H1 (cell line): ENCODE data around the gene SEZ6L. TPM values are rescaled to one million over a fixed set of nuclear protein-coding genes. Genes with fewer than 3 reads are reported as not detected.

Experiments
- CTCF ChIA-PET: fragments of 300-600 bp; sonication (Branson Sonifier 250); formaldehyde crosslinking; loops from one replicate; lab custom pipeline; 2021; ENCODE audit not compliant: partially characterized antibody; lab: Charles Lee
- POLR2A ChIA-PET: fragments of 300-600 bp; sonication (Branson Sonifier 250); formaldehyde crosslinking; loops from one replicate; lab custom pipeline; 2021; ENCODE audit warnings: inconsistent platforms; ENCODE audit not compliant: partially characterized antibody; lab: Charles Lee
- DNase-seq, 2 experiments: peaks; one replicate each; pipeline versions ENCODE4 v3.0.0 to v3.0.0-alpha.2; 2010 to 2022; ENCODE audit warnings: low spot score in 2 of 2, low read depth in 1 of 2, mixed read lengths in 1 of 2
- FAIRE-seq: peaks from 2 replicates; lab custom pipeline; 2011; peaks lifted over from hg19 to GRCh38; lab: Jason Lieb, UNC
- H2AFZ ChIP-seq: 2 replicates; pipeline ENCODE4 v1.8.1; 2012; ENCODE audit warnings: low read length, inconsistent platforms
- H2AK5ac ChIP-seq: 2 replicates; pipeline ENCODE4 v1.6.1; 2013; ENCODE audit warnings: low read depth, low read length
- H2BK120ac ChIP-seq: replicated peaks from 2 replicates; pipeline ENCODE3; 2013; ENCODE audit warnings: low read depth, low read length, inconsistent platforms
- H2BK12ac ChIP-seq: 2 replicates; pipeline ENCODE4 v1.6.1; 2013; ENCODE audit warnings: low read depth, low read length
- H2BK15ac ChIP-seq: 2 replicates; pipeline ENCODE4 v1.6.1; 2013; ENCODE audit warnings: low read length
- H2BK20ac ChIP-seq: 2 replicates; pipeline ENCODE4 v1.6.1; 2013; ENCODE audit warnings: low read length
- H2BK5ac ChIP-seq: 2 replicates; pipeline ENCODE4 v1.6.1; 2013; ENCODE audit warnings: low read depth, low read length
- H3K14ac ChIP-seq: 2 replicates; pipeline ENCODE4 v1.6.1; 2013; ENCODE audit warnings: inconsistent platforms; ENCODE audit not compliant: insufficient read length
- H3K18ac ChIP-seq: 2 replicates; pipeline ENCODE4 v1.6.1; 2013; ENCODE audit warnings: low read length; ENCODE audit errors: extremely low read depth
- H3K23ac ChIP-seq: 2 replicates; pipeline ENCODE4 v1.6.1; 2013; ENCODE audit warnings: inconsistent platforms; ENCODE audit not compliant: insufficient read length
- H3K23me2 ChIP-seq: 2 replicates; pipeline ENCODE4 v1.6.1; 2013; ENCODE audit warnings: low read depth, low read length
- H3K27ac ChIP-seq: 2 replicates; pipeline ENCODE4 v1.6.1; 2011; ENCODE audit warnings: low read depth, low read length, inconsistent platforms
- H3K27me3 ChIP-seq, 4 experiments: replicated peaks in 1 of 4; 1 replicate in 1 of 4; 2 replicates in 3 of 4; pipeline versions ENCODE4 v1.6.1 to v1.8.1; 2011 to 2013; ENCODE audit warnings: low read length in 3 of 4, mild to moderate bottlenecking in 3 of 4, inconsistent platforms in 2 of 4, mixed read lengths in 2 of 4, moderate library complexity in 1 of 4; ENCODE audit not compliant: control insufficient read depth in 3 of 4, insufficient read depth in 3 of 4; ENCODE audit errors: extremely low read depth in 1 of 4
- H3K36me3 ChIP-seq, 4 experiments: 2 replicates each; pipeline versions ENCODE4 v1.6.1 to v1.8.1; 2011 to 2013; ENCODE audit warnings: mild to moderate bottlenecking in 4 of 4, low read length in 3 of 4, moderate library complexity in 2 of 4, control low read depth in 1 of 4, inconsistent platforms in 1 of 4; ENCODE audit not compliant: insufficient read depth in 4 of 4, control insufficient read depth in 2 of 4
- H3K4ac ChIP-seq: replicated peaks from 2 replicates; pipeline ENCODE3; 2013; ENCODE audit warnings: low read length, low read depth, mixed read lengths, inconsistent platforms; ENCODE audit not compliant: insufficient read length
- H3K4me1 ChIP-seq, 4 experiments: replicated peaks in 1 of 4; 1 replicate in 1 of 4; 2 replicates in 3 of 4; pipeline versions ENCODE4 v1.6.1 to v1.8.1; 2011 to 2013; ENCODE audit warnings: low read length in 3 of 4, inconsistent platforms in 2 of 4, mixed read lengths in 1 of 4; ENCODE audit not compliant: insufficient read depth in 4 of 4, control insufficient read depth in 3 of 4
- H3K4me2 ChIP-seq, 2 experiments: 2 replicates each; pipeline versions ENCODE4 v1.6.1 to v1.8.1; 2011 to 2013; ENCODE audit warnings: low read depth in 2 of 2, low read length in 2 of 2, control low read depth in 1 of 2, inconsistent platforms in 1 of 2, mild to moderate bottlenecking in 1 of 2; ENCODE audit not compliant: insufficient read depth in 1 of 2
- H3K4me3 ChIP-seq, 4 experiments: fragments of 200-600, 300-600 bp in 1 of 4; sonication (generic), shearing (Covaris generic), sonication (Bioruptor Twin) in 1 of 4; 2 replicates each; pipeline versions ENCODE4 v1.5.1 to v1.8.1; 2011 to 2016; ENCODE audit warnings: low read length in 4 of 4, low read depth in 3 of 4, control low read depth in 2 of 4, inconsistent platforms in 2 of 4, mild to moderate bottlenecking in 2 of 4, mixed read lengths in 1 of 4, moderate library complexity in 1 of 4; ENCODE audit not compliant: insufficient read depth in 2 of 4; ENCODE audit errors: extremely low read depth in 1 of 4
- H3K56ac ChIP-seq: replicated peaks from 2 replicates; pipeline ENCODE3; 2013; ENCODE audit warnings: low read depth, mild to moderate bottlenecking, mixed read lengths, low read length, inconsistent platforms; ENCODE audit not compliant: insufficient read length
- H3K79me1 ChIP-seq: 2 replicates; pipeline ENCODE4 v1.6.1; 2013; ENCODE audit warnings: low read depth, low read length, control low read depth
- H3K79me2 ChIP-seq, 2 experiments: 2 replicates each; pipeline versions ENCODE4 v1.6.1 to v1.8.1; 2012 to 2013; ENCODE audit warnings: low read length in 2 of 2, mild to moderate bottlenecking in 2 of 2, inconsistent platforms in 1 of 2; ENCODE audit not compliant: insufficient read depth in 2 of 2, control insufficient read depth in 1 of 2
- H3K9ac ChIP-seq, 4 experiments: replicated peaks in 1 of 4; 1 replicate in 1 of 4; 2 replicates in 3 of 4; pipeline versions ENCODE4 v1.6.1 to v1.8.1; 2011 to 2013; ENCODE audit warnings: low read depth in 3 of 4, low read length in 3 of 4, control low read depth in 2 of 4, mild to moderate bottlenecking in 2 of 4, moderate library complexity in 2 of 4, inconsistent platforms in 1 of 4; ENCODE audit errors: extremely low read depth in 1 of 4
- H3K9me3 ChIP-seq, 2 experiments: 2 replicates each; pipeline versions ENCODE4 v1.6.1 to v1.8.1; 2012 to 2013; ENCODE audit warnings: mild to moderate bottlenecking in 2 of 2, moderate library complexity in 2 of 2, control low read depth in 1 of 2, inconsistent platforms in 1 of 2, low read depth in 1 of 2, low read length in 1 of 2, mixed read lengths in 1 of 2; ENCODE audit not compliant: insufficient read depth in 2 of 2
- H4K20me1 ChIP-seq, 2 experiments: replicated peaks in 1 of 2; 2 replicates each; pipeline versions ENCODE3 to v1.8.1; 2011 to 2013; ENCODE audit warnings: inconsistent platforms in 2 of 2, low read length in 2 of 2, mild to moderate bottlenecking in 1 of 2; ENCODE audit not compliant: insufficient read depth in 2 of 2, control insufficient read depth in 1 of 2
- H4K5ac ChIP-seq: 2 replicates; pipeline ENCODE4 v1.6.1; 2013; ENCODE audit warnings: low read length, low read depth, mixed read lengths, inconsistent platforms; ENCODE audit not compliant: insufficient read length
- H4K8ac ChIP-seq: 2 replicates; pipeline ENCODE4 v1.8.0; 2013; ENCODE audit warnings: mild to moderate bottlenecking, moderate library complexity, low read length, inconsistent platforms; ENCODE audit not compliant: insufficient read depth; ENCODE audit errors: extremely low read depth
- H4K91ac ChIP-seq: replicated peaks from 2 replicates; pipeline ENCODE3; 2013; ENCODE audit warnings: low read length, mixed read lengths, inconsistent platforms; ENCODE audit not compliant: insufficient read length
- ASH2L ChIP-seq: fragments of 200-600, 300-600 bp; sonication (generic); IDR thresholded peaks from one replicate; pipeline ENCODE4 v1.7.1; 2017; ENCODE audit warnings: low read length
- BCL11A ChIP-seq, 2 experiments: IDR thresholded peaks; one replicate each; pipeline ENCODE4 v1.6.1; 2011; ENCODE audit warnings: low read depth in 2 of 2, low read length in 2 of 2, mild to moderate bottlenecking in 2 of 2
- EZH2 ChIP-seq: fragments of 200-600 bp; sonication (generic); IDR thresholded peaks from 2 replicates; pipeline ENCODE4 v1.7.1; 2012; ENCODE audit warnings: low read depth, mild to moderate bottlenecking, moderate library complexity, low read length, inconsistent platforms; ENCODE audit not compliant: severe bottlenecking
- JUND ChIP-seq: IDR thresholded peaks from 2 replicates; pipeline ENCODE4 v1.6.1; 2011; ENCODE audit warnings: mild to moderate bottlenecking, improper control_type of control experiment, low read length
- RFX5 ChIP-seq: IDR thresholded peaks from 2 replicates; pipeline ENCODE4 v1.6.1; 2011; ENCODE audit warnings: low read depth, low read length, improper control_type of control experiment, borderline replicate concordance
- TBP ChIP-seq: IDR thresholded peaks from 2 replicates; pipeline ENCODE4 v1.6.1; 2011; ENCODE audit warnings: low read depth, low read length, improper control_type of control experiment
- WGBS, 2 experiments: shearing (Covaris generic) in 1 of 2; methylation state at CpG; one replicate each; pipeline versions ENCODE4 v1.1.6 to v1.1.7; 2013 to 2015; ENCODE audit warnings: low lambda C conversion rate in 2 of 2, mixed read lengths in 2 of 2, inconsistent platforms in 1 of 2, low coverage in 1 of 2, missing lambda C conversion rate in 1 of 2; ENCODE audit not compliant: insufficient replicate concordance in 2 of 2, insufficient coverage in 1 of 2, insufficient read length in 1 of 2; ENCODE audit errors: extremely low coverage in 1 of 2, missing lambda C conversion rate in 1 of 2; 5-methylcytosine and 5-hydroxymethylcytosine counted together
- polyA plus RNA-seq, 7 experiments: library from polyadenylated mRNA; depleted of rRNA in 3 of 7; stranded (reverse) in 5 of 7; unstranded in 2 of 7; fragments of >200 nt in 5 of 7; fragments of 200-250 nt in 2 of 7; gene quantifications; 1 replicate in 5 of 7; 2 replicates in 1 of 7; 4 replicates in 1 of 7; pipeline versions ENCODE4 v1.2.1 to v1.2.3, GENCODE V29; 2011 to 2013; ENCODE audit warnings: missing spikeins in 2 of 7, mixed read lengths in 2 of 7
- total RNA-seq: library from RNA; stranded (reverse); fragmentation: NEBNext Ultra II Directional; extraction: Animal tissue kit (Norgen Biotek cat#: 25700); gene quantifications from 2 replicates; pipeline ENCODE4 v1.2.1, GENCODE V29; 2021

The SEZ6L gene
- total and polyA plus RNA-seq, 2 of the 8 experiments (the other 6 are each of a cell fraction or from before 2014, with no cell fraction given): 0.06 to 0.33 TPM

DNA sequence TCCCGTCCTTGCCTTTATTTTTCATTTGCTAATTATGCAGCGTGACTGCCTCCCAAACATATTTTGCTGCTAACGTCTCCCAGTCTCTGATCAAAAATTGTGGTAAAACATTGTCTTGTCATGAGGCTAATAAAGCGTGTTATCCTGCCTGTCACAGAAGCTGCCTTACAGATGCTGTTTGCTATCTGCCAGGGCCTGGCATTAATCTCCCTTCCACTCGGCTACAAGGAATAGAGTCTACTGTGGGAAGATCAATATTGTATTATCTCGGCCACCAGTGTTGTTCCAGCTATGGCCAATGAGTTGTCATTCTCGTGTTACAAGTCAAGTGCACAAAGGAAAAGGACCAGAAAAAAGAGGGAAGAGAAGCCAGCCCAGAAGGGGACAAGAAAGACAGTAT lies 100.3 kb downstream of the SEZ6L start:
- no peak overlapping the region for H3K9ac ChIP-seq
- H3K27ac ChIP-seq: no peak overlapping the region

More for the DNA sequence above, 100.3 kb downstream of the SEZ6L start:
- no peak overlapping the region for H2AK5ac ChIP-seq
- H2BK120ac ChIP-seq: no peak overlapping the region
- H3K27me3 ChIP-seq: peaks cover 0 to 2% (median 0%) of the 10 kb centered on the region in 4 experiments; a peak in 1 of 7 replicates
- WGBS, 2 experiments: 66% methylated on average over 7 of the region's 7 CpGs; no CpG with 5 or more reads in 1 of the 2 experiments
- no peaks in the 10 kb centered on the region for H3K9me3 ChIP-seq
- H2BK5ac ChIP-seq: no peak overlapping the region
- FAIRE-seq: no peak
- H4K20me1 ChIP-seq: no peaks in the 10 kb centered on the region
- no peak overlapping the region for H3K14ac ChIP-seq
- H2BK15ac ChIP-seq: no peak overlapping the region
- no peaks in the 10 kb centered on the region for H3K36me3 ChIP-seq
- TF ChIP-seq TBP (no peak), JUND (no peak), ASH2L (no peak), EZH2 (no peak), RFX5 (no peak), BCL11A (IDR thresholded peaks at IDR 0.05; ENCODE audit: low read depth in 2 of 2, low read length in 2 of 2) (no peak)
- TF ChIP-seq, all 59 proteins: peak for 0
- Histone ChIP-seq H3K56ac (no peak overlapping the region), H3K23me2 (no peaks in the 10 kb centered on the region; the same call in 1 of the 2 replicates), H4K91ac (no peak overlapping the region), H3K79me1 (no peaks in the 10 kb centered on the region), H2AFZ (no peak overlapping the region), H3K4me1 (no peaks in the 10 kb centered on the region), H2BK12ac (no peak overlapping the region), H4K8ac (no peak overlapping the region), H3K4me3 (no peak overlapping the region), H3K4me2 (no peak overlapping the region), H3K79me2 (no peaks in the 10 kb centered on the region), H3K18ac (no peak overlapping the region), H3K23ac (no peak overlapping the region), H2BK20ac (no peak overlapping the region), H3K4ac (no peak overlapping the region), H4K5ac (no peak overlapping the region)
- no peak for DNase-seq
- POLR2A ChIA-PET: no interaction called here
- CTCF ChIA-PET: no interaction called here
